ENCODE data around the gene DMC1. TPM values are rescaled to one million over a fixed set of nuclear protein-coding genes. Genes with fewer than 3 reads are reported as not detected.
"Not testable (repeated sequence)": the region's sequence is repeated elsewhere in the genome, so short reads cannot be mapped to it uniquely, and the experiment has no call there.

The DMC1 gene
- 2.0 and 3.6 TPM in 2 replicates for total RNA-seq

GRCh38 chr22:38569972-38570778, at the start of gene DMC1:
DMC1 (minus strand) TSS chr22:38570183; CDS start chr22:38568256, 1,927 bp downstream.
- DNase-seq (ENCODE audit: low read depth) = peak; percentile 56

GRCh38 chr22:38618682-38619081, 48.7 kb upstream of the DMC1 start:
- DNase-seq (ENCODE audit: low read depth) = no peak

- DNase-seq (ENCODE audit: low read depth) = no peak
Measured at GRCh38 chr22:38618258-38618657, 48.3 kb upstream of the DMC1 start.

GRCh38 chr22:38615064-38615405, 45.1 kb upstream of the DMC1 start:
- DNase-seq (ENCODE audit: low read depth) = not testable (repeated sequence)

GRCh38 chr22:38614332-38615063, 44.5 kb upstream of the DMC1 start:
- no peak for DNase-seq (ENCODE audit: low read depth)

- DNase-seq (ENCODE audit: low read depth) = no peak
Measured at GRCh38 chr22:38613588-38613987, 43.6 kb upstream of the DMC1 start.

- DNase-seq (ENCODE audit: low read depth) = no peak
Measured at GRCh38 chr22:38612217-38613006, 42.4 kb upstream of the DMC1 start.

GRCh38 chr22:38611559-38611958, 41.6 kb upstream of the DMC1 start:
- DNase-seq (ENCODE audit: low read depth) = no peak

GRCh38 chr22:38610234-38610633, 40.3 kb upstream of the DMC1 start:
- DNase-seq (ENCODE audit: low read depth) = no peak

GRCh38 chr22:38608992-38609750, 39.2 kb upstream of the DMC1 start:
- no peak for DNase-seq (ENCODE audit: low read depth)

GRCh38 chr22:38607680-38608079, 37.7 kb upstream of the DMC1 start:
- DNase-seq (ENCODE audit: low read depth) = no peak

GRCh38 chr22:38602166-38602565, 32.2 kb upstream of the DMC1 start:
- DNase-seq (ENCODE audit: low read depth) = no peak

GRCh38 chr22:38601221-38601764, 31.3 kb upstream of the DMC1 start:
- no peak for DNase-seq (ENCODE audit: low read depth)

GRCh38 chr22:38599466-38599865, 29.5 kb upstream of the DMC1 start:
- no peak for DNase-seq (ENCODE audit: low read depth)

- DNase-seq (ENCODE audit: low read depth) = not testable (repeated sequence)
Measured at GRCh38 chr22:38582923-38583322, 12.9 kb upstream of the DMC1 start.

- no peak for DNase-seq (ENCODE audit: low read depth)
Measured at GRCh38 chr22:38578505-38578904, 8.5 kb upstream of the DMC1 start.

- DNase-seq (ENCODE audit: low read depth) = peak; percentile 55
Measured at GRCh38 chr22:38572065-38572464, 2.1 kb upstream of the DMC1 start.

GRCh38 chr22:38570779-38571364, 889 bp upstream of the DMC1 start:
- peak; percentile 29 for DNase-seq (ENCODE audit: low read depth)

- DNase-seq (ENCODE audit: low read depth) = no peak
Measured at GRCh38 chr22:38569181-38569971, 607 bp downstream of the DMC1 start.
